Measurements from ENCODE around the gene PLEKHA1. TPM values are rescaled to one million over a fixed set of nuclear protein-coding genes. Genes with fewer than 3 reads are reported as not detected.

PLEKHA1 gene
- total and polyA plus RNA-seq, 2 of the 13 experiments (the other 11 are each of a cell fraction or from before 2014, with no cell fraction given) = 32.2 to 53.3 TPM

DNA sequence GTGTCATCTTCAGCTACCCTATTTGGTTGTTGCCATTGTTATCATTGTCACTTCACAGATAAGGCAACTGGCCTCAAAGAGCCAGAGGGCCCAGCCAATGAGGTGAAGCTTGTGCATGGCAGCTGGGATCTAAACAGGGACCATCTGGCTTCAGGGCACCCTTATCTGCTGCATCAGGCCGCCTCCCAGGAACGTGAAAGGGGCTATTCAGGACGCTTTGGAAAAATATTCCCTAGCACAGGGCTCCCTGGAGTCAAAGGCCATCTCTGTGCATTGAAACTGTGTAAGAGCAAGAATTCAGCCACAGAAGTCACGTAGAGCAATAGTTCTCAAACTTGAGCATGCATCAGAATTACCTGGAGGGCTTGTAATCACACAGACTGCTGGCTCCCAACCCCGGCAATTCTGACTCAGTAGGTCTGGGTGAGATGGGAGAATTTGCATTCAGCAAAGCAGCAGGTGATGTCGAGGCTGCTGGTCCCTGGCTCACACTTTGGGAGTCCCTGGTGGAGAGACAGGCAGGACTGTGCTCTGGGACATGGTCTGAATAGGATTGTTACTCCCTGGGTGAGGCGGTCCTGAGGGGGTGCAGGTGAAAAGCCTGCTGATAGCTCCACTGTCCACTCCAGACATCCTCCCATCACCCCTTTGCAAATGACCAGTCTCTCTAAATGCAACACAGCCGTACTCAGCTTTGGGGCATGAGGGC lies 21.5 kb upstream of the PLEKHA1 start (continued):
- TF ChIP-seq ZBTB38 (CRISPR knock-in tag; IDR thresholded peaks at IDR 0.05) = 0 out of 2 replicates have a peak, but pooled peaks have one; percentile 40
- peak; percentile 63; the same call in 1 of the 2 replicates for TF ChIP-seq ZNF564 (CRISPR knock-in tag; IDR thresholded peaks at IDR 0.05)
- TF ChIP-seq, protein P1, sequence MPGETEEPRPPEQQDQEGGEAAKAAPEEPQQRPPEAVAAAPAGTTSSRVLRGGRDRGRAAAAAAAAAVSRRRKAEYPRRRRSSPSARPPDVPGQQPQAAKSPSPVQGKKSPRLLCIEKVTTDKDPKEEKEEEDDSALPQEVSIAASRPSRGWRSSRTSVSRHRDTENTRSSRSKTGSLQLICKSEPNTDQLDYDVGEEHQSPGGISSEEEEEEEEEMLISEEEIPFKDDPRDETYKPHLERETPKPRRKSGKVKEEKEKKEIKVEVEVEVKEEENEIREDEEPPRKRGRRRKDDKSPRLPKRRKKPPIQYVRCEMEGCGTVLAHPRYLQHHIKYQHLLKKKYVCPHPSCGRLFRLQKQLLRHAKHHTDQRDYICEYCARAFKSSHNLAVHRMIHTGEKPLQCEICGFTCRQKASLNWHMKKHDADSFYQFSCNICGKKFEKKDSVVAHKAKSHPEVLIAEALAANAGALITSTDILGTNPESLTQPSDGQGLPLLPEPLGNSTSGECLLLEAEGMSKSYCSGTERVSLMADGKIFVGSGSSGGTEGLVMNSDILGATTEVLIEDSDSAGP (CRISPR knock-in tag; IDR thresholded peaks at IDR 0.05; ENCODE audit: borderline replicate concordance) = no peak
- TF ChIP-seq POGZ (CRISPR knock-in tag; IDR thresholded peaks at IDR 0.05) = peak; percentile 18; the same call in 1 of the 2 replicates
- TF ChIP-seq, protein P2, sequence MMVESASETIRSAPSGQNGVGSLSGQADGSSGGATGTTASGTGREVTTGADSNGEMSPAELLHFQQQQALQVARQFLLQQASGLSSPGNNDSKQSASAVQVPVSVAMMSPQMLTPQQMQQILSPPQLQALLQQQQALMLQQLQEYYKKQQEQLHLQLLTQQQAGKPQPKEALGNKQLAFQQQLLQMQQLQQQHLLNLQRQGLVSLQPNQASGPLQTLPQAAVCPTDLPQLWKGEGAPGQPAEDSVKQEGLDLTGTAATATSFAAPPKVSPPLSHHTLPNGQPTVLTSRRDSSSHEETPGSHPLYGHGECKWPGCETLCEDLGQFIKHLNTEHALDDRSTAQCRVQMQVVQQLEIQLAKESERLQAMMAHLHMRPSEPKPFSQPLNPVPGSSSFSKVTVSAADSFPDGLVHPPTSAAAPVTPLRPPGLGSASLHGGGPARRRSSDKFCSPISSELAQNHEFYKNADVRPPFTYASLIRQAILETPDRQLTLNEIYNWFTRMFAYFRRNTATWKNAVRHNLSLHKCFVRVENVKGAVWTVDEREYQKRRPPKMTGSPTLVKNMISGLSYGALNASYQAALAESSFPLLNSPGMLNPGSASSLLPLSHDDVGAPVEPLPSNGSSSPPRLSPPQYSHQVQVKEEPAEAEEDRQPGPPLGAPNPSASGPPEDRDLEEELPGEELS (CRISPR knock-in tag; IDR thresholded peaks at IDR 0.05) = 0 out of 2 replicates have a peak, but pooled peaks have one; percentile 10
- TF ChIP-seq, protein P3, sequence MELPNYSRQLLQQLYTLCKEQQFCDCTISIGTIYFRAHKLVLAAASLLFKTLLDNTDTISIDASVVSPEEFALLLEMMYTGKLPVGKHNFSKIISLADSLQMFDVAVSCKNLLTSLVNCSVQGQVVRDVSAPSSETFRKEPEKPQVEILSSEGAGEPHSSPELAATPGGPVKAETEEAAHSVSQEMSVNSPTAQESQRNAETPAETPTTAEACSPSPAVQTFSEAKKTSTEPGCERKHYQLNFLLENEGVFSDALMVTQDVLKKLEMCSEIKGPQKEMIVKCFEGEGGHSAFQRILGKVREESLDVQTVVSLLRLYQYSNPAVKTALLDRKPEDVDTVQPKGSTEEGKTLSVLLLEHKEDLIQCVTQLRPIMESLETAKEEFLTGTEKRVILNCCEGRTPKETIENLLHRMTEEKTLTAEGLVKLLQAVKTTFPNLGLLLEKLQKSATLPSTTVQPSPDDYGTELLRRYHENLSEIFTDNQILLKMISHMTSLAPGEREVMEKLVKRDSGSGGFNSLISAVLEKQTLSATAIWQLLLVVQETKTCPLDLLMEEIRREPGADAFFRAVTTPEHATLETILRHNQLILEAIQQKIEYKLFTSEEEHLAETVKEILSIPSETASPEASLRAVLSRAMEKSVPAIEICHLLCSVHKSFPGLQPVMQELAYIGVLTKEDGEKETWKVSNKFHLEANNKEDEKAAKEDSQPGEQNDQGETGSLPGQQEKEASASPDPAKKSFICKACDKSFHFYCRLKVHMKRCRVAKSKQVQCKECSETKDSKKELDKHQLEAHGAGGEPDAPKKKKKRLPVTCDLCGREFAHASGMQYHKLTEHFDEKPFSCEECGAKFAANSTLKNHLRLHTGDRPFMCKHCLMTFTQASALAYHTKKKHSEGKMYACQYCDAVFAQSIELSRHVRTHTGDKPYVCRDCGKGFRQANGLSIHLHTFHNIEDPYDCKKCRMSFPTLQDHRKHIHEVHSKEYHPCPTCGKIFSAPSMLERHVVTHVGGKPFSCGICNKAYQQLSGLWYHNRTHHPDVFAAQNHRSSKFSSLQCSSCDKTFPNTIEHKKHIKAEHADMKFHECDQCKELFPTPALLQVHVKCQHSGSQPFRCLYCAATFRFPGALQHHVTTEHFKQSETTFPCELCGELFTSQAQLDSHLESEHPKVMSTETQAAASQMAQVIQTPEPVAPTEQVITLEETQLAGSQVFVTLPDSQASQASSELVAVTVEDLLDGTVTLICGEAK (IDR thresholded peaks at IDR 0.05) = no peak
- TF ChIP-seq, protein P3 (CRISPR knock-in tag; IDR thresholded peaks at IDR 0.05) = 0 out of 2 replicates have a peak, but pooled peaks have one; percentile 50
- TF ChIP-seq ZNF563 (CRISPR knock-in tag; IDR thresholded peaks at IDR 0.05) = no peak
- no peak for TF ChIP-seq ZNF570 (CRISPR knock-in tag; IDR thresholded peaks at IDR 0.05; ENCODE audit: borderline replicate concordance)
